Tibial artery (tissue), 4 donors: ENCODE data around the gene LRRC74A.
A peak's percentile ranks its signal among the peaks of the same experiment; 100 is the strongest.

Experiments used
- DNase-seq, 2 donors: peaks; one replicate each; pipeline ENCODE4 v3.0.0-alpha.2; 2019
- H3K27ac ChIP-seq, 2 donors: fragments of 200-600 bp; sonication (generic) in 1 of 2; 1 replicate in 1 of 2; 2 replicates in 1 of 2; pipeline ENCODE4 v1.5.1; 2018 to 2019; ENCODE audit warnings: mild to moderate bottlenecking in 1 of 2
- H3K27me3 ChIP-seq, 2 donors: fragments of 200-600 bp; sonication (generic) in 1 of 2; one replicate each; pipeline versions ENCODE4 v1.5.1 to v1.6.0; 2016 to 2019
- H3K36me3 ChIP-seq, 3 donors: fragments of 200-600 bp; sonication (generic) in 2 of 3; one replicate each; pipeline ENCODE4 v1.5.1; 2016 to 2019; ENCODE audit warnings: mild to moderate bottlenecking in 2 of 3
- H3K4me1 ChIP-seq, 4 donors: fragments of 200-600 bp; sonication (generic) in 2 of 4; 1 replicate in 3 of 4; 2 replicates in 1 of 4; pipeline ENCODE4 v1.5.1; 2016 to 2019
- H3K4me3 ChIP-seq, 2 donors: fragments of 200-600 bp; sonication (generic) in 1 of 2; 1 replicate in 1 of 2; 2 replicates in 1 of 2; pipeline ENCODE4 v1.5.1; 2018 to 2019; ENCODE audit warnings: mild to moderate bottlenecking in 2 of 2
- H3K9me3 ChIP-seq, 3 donors: fragments of 200-600 bp; sonication (generic) in 1 of 3; one replicate each; pipeline ENCODE4 v1.5.1; 2016 to 2019
- CTCF ChIP-seq, 2 experiments: fragments of 200-600 bp in 1 of 2; fragments of 450-650 bp in 1 of 2; IDR thresholded peaks; one replicate each; pipeline ENCODE4 v1.5.1; 2017 to 2019; ENCODE audit warnings: antibody characterized with exemption in 2 of 2, mild to moderate bottlenecking in 1 of 2, moderate library complexity in 1 of 2
- intact Hi-C: fragments of 100-400 bp; cut with DNase I; formaldehyde crosslinking; loops from one replicate; pipeline ENCODE4 v1.15.0; 2023; ENCODE audit warnings: low total_unique reads

Gene LRRC74A

GRCh38 chr14:76780058-76780345 is 46.2 kb upstream of the LRRC74A start:
- no peak for TF ChIP-seq CTCF (IDR thresholded peaks at IDR 0.05)
- no peak for DNase-seq
- Histone ChIP-seq H3K4me3 (no peak overlapping the region), H3K27ac (peak overlapping the region; percentile 52 to 72), H3K9me3 (no peaks in the 10 kb centered on the region), H3K4me1 (peaks cover 0 to 48% (median 32%) of the 10 kb centered on the region in 4 donors), H3K36me3 (peaks cover 10 to 61% (median 38%) of the 10 kb centered on the region in 3 donors), H3K27me3 (no peaks in the 10 kb centered on the region)
- intact Hi-C loops: no loop called here

DNA sequence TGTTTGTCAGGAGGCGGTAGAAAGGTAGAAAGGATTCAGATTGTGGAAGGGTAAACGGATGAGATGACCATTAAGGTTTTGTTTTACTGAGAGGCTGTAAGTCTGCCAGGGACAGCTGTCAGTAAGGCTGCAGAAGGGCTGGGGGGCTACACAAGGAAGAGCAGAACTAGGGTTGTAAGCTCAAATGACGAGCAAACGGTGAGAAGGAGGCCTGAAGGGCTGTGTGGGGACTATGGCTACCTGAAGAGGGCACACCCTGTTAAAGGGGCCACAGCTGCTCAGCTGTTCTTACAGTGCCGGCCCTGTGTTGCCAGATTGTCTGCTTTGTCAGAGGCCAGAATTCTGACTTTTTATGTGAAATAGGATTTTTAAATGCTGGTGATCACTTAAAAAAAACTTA is 45.8 kb upstream of the LRRC74A start:
- no peak for TF ChIP-seq CTCF (IDR thresholded peaks at IDR 0.05)
- peaks cover 0 to 51% (median 33%) of the 10 kb centered on the region in 4 donors for H3K4me1 ChIP-seq
- H3K4me3 ChIP-seq: no peak overlapping the region
- no peaks in the 10 kb centered on the region for H3K9me3 ChIP-seq
- H3K27me3 ChIP-seq: no peaks in the 10 kb centered on the region
- peak overlapping the region; percentile 52 to 72 for H3K27ac ChIP-seq
- intact Hi-C loops: no loop called here
- peaks cover 9 to 60% (median 38%) of the 10 kb centered on the region in 3 donors for H3K36me3 ChIP-seq
- no peak for DNase-seq

DNA sequence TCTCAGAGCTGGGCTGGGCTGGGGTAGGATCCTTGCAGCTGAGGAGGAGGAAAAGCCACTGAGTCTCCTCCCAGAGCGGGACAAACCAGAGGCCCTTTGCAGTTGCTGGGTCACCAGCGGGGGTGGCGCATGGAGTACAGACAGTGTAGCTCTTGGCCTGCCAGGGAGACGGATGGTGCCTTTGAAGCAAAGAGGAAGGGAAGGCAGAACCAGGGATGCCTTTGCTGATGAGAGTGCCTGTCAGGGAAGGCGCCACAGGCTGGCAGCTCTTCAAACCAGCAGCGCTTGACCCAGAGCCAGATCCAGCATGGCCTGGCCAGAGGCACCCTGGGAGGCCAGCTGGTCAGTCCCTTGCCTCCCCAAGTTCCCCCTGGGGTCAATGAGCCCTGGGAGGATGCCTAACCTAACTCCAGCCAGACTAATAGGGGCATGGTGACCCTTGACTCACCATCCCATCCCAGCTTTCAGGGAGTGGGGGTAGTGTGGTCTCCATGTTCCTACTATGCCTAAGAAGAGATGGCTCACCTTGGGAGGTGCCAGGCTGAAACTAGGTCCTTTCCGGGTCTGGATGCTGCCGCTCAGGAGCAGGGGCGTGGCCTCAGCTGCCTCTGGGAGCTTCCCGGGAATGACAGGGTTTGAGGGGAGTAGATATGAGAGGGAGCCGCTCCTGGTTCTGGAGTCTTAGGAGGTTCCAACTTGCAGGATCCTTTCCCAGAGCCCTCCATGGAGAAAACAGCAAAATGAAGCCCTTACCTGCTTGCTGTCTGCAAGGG is 45.1 kb upstream of the LRRC74A start:
- no peak for TF ChIP-seq CTCF (IDR thresholded peaks at IDR 0.05)
- Histone ChIP-seq H3K36me3 (peaks cover 2 to 53% (median 34%) of the 10 kb centered on the region in 3 donors), H3K4me3 (no peak overlapping the region), H3K27me3 (no peaks in the 10 kb centered on the region), H3K4me1 (peaks cover 0 to 57% (median 36%) of the 10 kb centered on the region in 4 donors), H3K9me3 (no peaks in the 10 kb centered on the region), H3K27ac (peak overlapping the region; percentile 52 to 72)
- intact Hi-C loops: no loop called here
- DNase-seq: peak in 1 of 2 donors; percentile 70

DNA sequence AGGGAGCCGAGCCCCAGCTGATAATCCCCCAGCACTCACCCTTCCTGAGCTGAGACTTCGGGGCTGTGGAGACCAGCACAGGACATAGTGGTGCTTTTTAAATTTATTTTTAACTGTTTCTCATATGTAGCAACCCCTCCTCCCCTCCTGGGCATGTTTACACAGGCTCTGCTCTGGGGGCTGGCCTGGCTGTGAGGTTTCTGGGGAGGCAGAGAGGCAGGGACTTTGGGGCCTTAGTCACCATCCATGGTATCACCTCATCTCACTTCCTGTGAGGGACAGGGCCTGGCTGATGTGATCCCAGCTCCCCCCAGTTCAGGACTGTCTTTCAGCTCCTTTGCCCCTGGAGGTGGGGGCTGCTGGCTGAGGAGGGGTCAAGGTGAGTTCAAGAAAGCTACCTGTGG is 44.6 kb upstream of the LRRC74A start:
- no peaks in the 10 kb centered on the region for H3K9me3 ChIP-seq
- peaks cover 0 to 57% (median 36%) of the 10 kb centered on the region in 4 donors for H3K4me1 ChIP-seq
- no peak overlapping the region for H3K4me3 ChIP-seq
- no peak for TF ChIP-seq CTCF (IDR thresholded peaks at IDR 0.05)
- peak overlapping the region; percentile 52 to 72 for H3K27ac ChIP-seq
- H3K36me3 ChIP-seq: peaks cover 0 to 52% (median 28%) of the 10 kb centered on the region in 3 donors
- H3K27me3 ChIP-seq: no peaks in the 10 kb centered on the region
- intact Hi-C loops: no loop called here
- DNase-seq: no peak

GRCh38 chr14:76782115-76782884 is 43.9 kb upstream of the LRRC74A start:
- no peak for DNase-seq
- no peak for TF ChIP-seq CTCF (IDR thresholded peaks at IDR 0.05)
- Histone ChIP-seq H3K9me3 (no peaks in the 10 kb centered on the region), H3K4me1 (peaks cover 0 to 57% (median 36%) of the 10 kb centered on the region in 4 donors), H3K27ac (peak overlapping the region; percentile 52 to 72), H3K36me3 (peaks cover 0 to 55% (median 30%) of the 10 kb centered on the region in 3 donors), H3K4me3 (no peak overlapping the region), H3K27me3 (no peaks in the 10 kb centered on the region)
- intact Hi-C loops: no loop called here
